Measurements from ENCODE around the gene DOCK10. TPM values are rescaled to one million over a fixed set of nuclear protein-coding genes. Genes with fewer than 3 reads are reported as not detected.

Gene DOCK10
- polyA plus RNA-seq, 1 donor (not counting 4 experiments of a cell fraction or from before 2014, with no cell fraction given), result 2.5 TPM

DNA sequence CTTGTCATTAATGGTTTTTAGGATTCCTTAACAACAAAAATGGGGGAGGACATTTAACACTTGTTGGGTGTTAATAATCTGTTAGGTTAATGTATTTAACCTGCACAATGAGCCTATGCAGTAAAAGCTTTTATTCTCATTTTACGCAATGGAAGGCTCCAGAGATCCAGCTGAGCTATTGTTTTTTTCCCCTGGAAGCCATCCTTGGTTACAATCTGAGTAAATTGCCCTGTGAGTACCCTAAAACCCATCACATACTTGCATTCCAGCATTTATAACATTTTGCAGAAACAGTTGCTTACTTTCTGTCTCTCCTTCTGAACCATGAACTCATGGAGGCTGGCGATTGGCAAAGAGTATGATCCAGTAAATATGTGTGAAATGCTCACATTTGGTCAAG lies 30.2 kb upstream of the DOCK10 start:
- no peaks in the 10 kb centered on the region for H3K36me3 ChIP-seq (ENCODE audit: control insufficient read depth in 2 of 2, extremely low read depth in 1 of 2, insufficient read depth in 2 of 2, low read length in 2 of 2)
- H3K4me3 ChIP-seq (ENCODE audit: control insufficient read depth in 2 of 3, extremely low read depth in 1 of 3, insufficient read depth in 2 of 3, low read depth in 1 of 3, low read length in 3 of 3), result no peak overlapping the region
- no peaks in the 10 kb centered on the region for H3K79me2 ChIP-seq (ENCODE audit: control insufficient read depth, insufficient read depth, low read length)
- no peak overlapping the region for H3K27ac ChIP-seq (ENCODE audit: control insufficient read depth, insufficient read depth, low read length)
- H2AFZ ChIP-seq (ENCODE audit: control insufficient read depth, low read length), result no peak overlapping the region
- no peaks in the 10 kb centered on the region for H3K9me1 ChIP-seq (ENCODE audit: control insufficient read depth, extremely low read depth, insufficient read depth, low read length)
- H3K9ac ChIP-seq (ENCODE audit: control insufficient read depth, extremely low read depth, insufficient read depth, low read length), result no peak overlapping the region
- no peak overlapping the region for H3K4me2 ChIP-seq (ENCODE audit: control insufficient read depth, extremely low read depth, insufficient read depth, low read depth, low read length)
- DNase-seq (ENCODE audit: low read depth, low spot score) (no peak), FAIRE-seq (no peak)
- no peaks in the 10 kb centered on the region for H3K9me3 ChIP-seq (ENCODE audit: control insufficient read depth, low read depth, low read length)
- H3K4me1 ChIP-seq (ENCODE audit: control insufficient read depth, extremely low read depth, insufficient read depth, low read length), result no peaks in the 10 kb centered on the region
- dilution Hi-C loops (cut with MboI; ENCODE audit: extremely low pct_ligation_motif_present, low sequenced_read_pairs), result no loop called here
- no peaks in the 10 kb centered on the region for H4K20me1 ChIP-seq (ENCODE audit: control insufficient read depth, extremely low read depth, insufficient read depth, low read length)
- H3K27me3 ChIP-seq (ENCODE audit: control insufficient read depth, extremely low read depth, insufficient read depth, low read length), result no peaks in the 10 kb centered on the region
- TF ChIP-seq CTCF (optimal IDR thresholded peaks at IDR 0.05 in 1 of 3, IDR thresholded peaks at IDR 0.05 in 1 of 3, conservative IDR thresholded peaks at IDR 0.05 in 1 of 3; ENCODE audit: extremely low read depth in 1 of 3, insufficient read depth in 2 of 3, low read length in 3 of 3) (no peak), EZH2 (IDR thresholded peaks at IDR 0.05; ENCODE audit: low read length) (no peak)

DNA sequence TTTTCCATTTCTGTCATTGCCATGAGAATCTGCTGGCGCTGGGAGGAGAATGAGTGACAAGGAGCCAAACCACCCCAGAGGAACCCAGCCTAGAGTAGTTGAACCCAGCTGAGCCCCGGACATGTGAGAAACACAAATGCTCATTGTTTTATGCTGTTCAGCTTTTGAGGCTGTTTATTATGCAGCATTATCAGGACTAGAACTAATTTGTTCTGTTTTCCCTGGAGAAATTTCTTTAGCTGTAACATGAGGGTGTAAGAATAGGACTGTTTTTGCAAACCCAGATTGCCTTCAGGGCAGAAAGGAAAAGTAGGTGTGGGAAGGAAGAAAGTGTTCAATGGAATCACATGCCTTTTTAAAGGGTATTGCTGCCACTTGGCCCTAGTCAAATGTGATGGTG lies 28.5 kb upstream of the DOCK10 start:
- Histone ChIP-seq H3K36me3 (ENCODE audit: control insufficient read depth in 2 of 2, extremely low read depth in 1 of 2, insufficient read depth in 2 of 2, low read length in 2 of 2) (no peaks in the 10 kb centered on the region), H3K9ac (ENCODE audit: control insufficient read depth, extremely low read depth, insufficient read depth, low read length) (no peak overlapping the region), H3K9me3 (ENCODE audit: control insufficient read depth, low read depth, low read length) (no peaks in the 10 kb centered on the region), H3K27ac (ENCODE audit: control insufficient read depth, insufficient read depth, low read length) (no peak overlapping the region), H3K4me2 (ENCODE audit: control insufficient read depth, extremely low read depth, insufficient read depth, low read depth, low read length) (no peak overlapping the region), H3K9me1 (ENCODE audit: control insufficient read depth, extremely low read depth, insufficient read depth, low read length) (no peaks in the 10 kb centered on the region), H3K4me1 (ENCODE audit: control insufficient read depth, extremely low read depth, insufficient read depth, low read length) (no peaks in the 10 kb centered on the region), H3K27me3 (ENCODE audit: control insufficient read depth, extremely low read depth, insufficient read depth, low read length) (no peaks in the 10 kb centered on the region), H3K4me3 (ENCODE audit: control insufficient read depth in 2 of 3, extremely low read depth in 1 of 3, insufficient read depth in 2 of 3, low read depth in 1 of 3, low read length in 3 of 3) (no peak overlapping the region), H2AFZ (ENCODE audit: control insufficient read depth, low read length) (no peak overlapping the region), H3K79me2 (ENCODE audit: control insufficient read depth, insufficient read depth, low read length) (no peaks in the 10 kb centered on the region), H4K20me1 (ENCODE audit: control insufficient read depth, extremely low read depth, insufficient read depth, low read length) (no peaks in the 10 kb centered on the region)
- dilution Hi-C loops (cut with MboI; ENCODE audit: extremely low pct_ligation_motif_present, low sequenced_read_pairs), result no loop called here
- TF ChIP-seq EZH2 (IDR thresholded peaks at IDR 0.05; ENCODE audit: low read length), result no peak
- no peak for TF ChIP-seq CTCF (optimal IDR thresholded peaks at IDR 0.05 in 1 of 3, IDR thresholded peaks at IDR 0.05 in 1 of 3, conservative IDR thresholded peaks at IDR 0.05 in 1 of 3; ENCODE audit: extremely low read depth in 1 of 3, insufficient read depth in 2 of 3, low read length in 3 of 3)
- FAIRE-seq (no peak), DNase-seq (ENCODE audit: low read depth, low spot score) (no peak)
